ENCODE measurements around the gene CD38. TPM values are rescaled to one million over a fixed set of nuclear protein-coding genes. Genes with fewer than 3 reads are reported as not detected.

Gene CD38
- total and polyA plus RNA-seq, 2 experiments from 2014 or later = 0.13 to 1.1 TPM

- Histone ChIP-seq H3K9me2 (replicated peaks; ENCODE audit: insufficient read depth) (no peaks in the 10 kb centered on the region), H4K20me1 (ENCODE audit: insufficient read depth, poor library complexity, severe bottlenecking) (no peaks in the 10 kb centered on the region), H3K9me3 (ENCODE audit: low read depth) (no peaks in the 10 kb centered on the region), H3K27ac (no peak overlapping the region), H2AFZ (no peak overlapping the region), H3K4me2 (no peak overlapping the region), H3K79me2 (no peaks in the 10 kb centered on the region), H3K4me1 (ENCODE audit: insufficient read depth) (no peaks in the 10 kb centered on the region), H3K4me3 (no peak overlapping the region), H3K36me3 (replicated peaks; ENCODE audit: insufficient read depth, low read depth) (no peaks in the 10 kb centered on the region), H3K27me3 (no peaks in the 10 kb centered on the region)
- WGBS (ENCODE audit: low lambda C conversion rate, missing lambda C conversion rate) = 81% methylated on average over 10 of the region's 10 CpGs
- TF ChIP-seq CTCF (IDR thresholded peaks at IDR 0.05; ENCODE audit: poor library complexity) = no peak
- TF ChIP-seq EZH2phosphoT487 (IDR thresholded peaks at IDR 0.05; ENCODE audit: low read depth, severe bottlenecking, unreplicated experiment) = no peak
- TF ChIP-seq EZH2 (IDR thresholded peaks at IDR 0.05; ENCODE audit: borderline replicate concordance) = no peak
- no peak for DNase-seq (ENCODE audit: low spot score)
These were observed 70.2 kb downstream of the CD38 start for GRCh38 chr4:15848191-15848842.

GRCh38 chr4:15851969-15852368 lies 73.8 kb downstream of the CD38 start:
- Histone ChIP-seq H3K9me3 (ENCODE audit: low read depth) (no peaks in the 10 kb centered on the region), H3K79me2 (no peaks in the 10 kb centered on the region), H3K4me1 (ENCODE audit: insufficient read depth) (no peaks in the 10 kb centered on the region), H3K36me3 (replicated peaks; ENCODE audit: insufficient read depth, low read depth) (no peaks in the 10 kb centered on the region), H3K27me3 (no peaks in the 10 kb centered on the region), H3K4me3 (no peak overlapping the region), H2AFZ (no peak overlapping the region), H3K4me2 (no peak overlapping the region), H4K20me1 (ENCODE audit: insufficient read depth, poor library complexity, severe bottlenecking) (no peaks in the 10 kb centered on the region), H3K27ac (no peak overlapping the region), H3K9me2 (replicated peaks; ENCODE audit: insufficient read depth) (no peaks in the 10 kb centered on the region)
- WGBS (ENCODE audit: low lambda C conversion rate, missing lambda C conversion rate) = 90% methylated on average over 6 of the region's 6 CpGs
- TF ChIP-seq EZH2 (IDR thresholded peaks at IDR 0.05; ENCODE audit: borderline replicate concordance) = no peak
- no peak for TF ChIP-seq CTCF (IDR thresholded peaks at IDR 0.05; ENCODE audit: poor library complexity)
- no peak for TF ChIP-seq EZH2phosphoT487 (IDR thresholded peaks at IDR 0.05; ENCODE audit: low read depth, severe bottlenecking, unreplicated experiment)
- DNase-seq (ENCODE audit: low spot score) = no peak

GRCh38 chr4:15852524-15852923 lies 74.4 kb downstream of the CD38 start:
- TF ChIP-seq EZH2phosphoT487 (IDR thresholded peaks at IDR 0.05; ENCODE audit: low read depth, severe bottlenecking, unreplicated experiment) = no peak
- no peak for TF ChIP-seq CTCF (IDR thresholded peaks at IDR 0.05; ENCODE audit: poor library complexity)
- no peak for TF ChIP-seq EZH2 (IDR thresholded peaks at IDR 0.05; ENCODE audit: borderline replicate concordance)
- H3K4me1 ChIP-seq (ENCODE audit: insufficient read depth) = no peaks in the 10 kb centered on the region
- H3K79me2 ChIP-seq = no peaks in the 10 kb centered on the region
- no peaks in the 10 kb centered on the region for H3K36me3 ChIP-seq (replicated peaks; ENCODE audit: insufficient read depth, low read depth)
- H3K9me3 ChIP-seq (ENCODE audit: low read depth) = no peaks in the 10 kb centered on the region
- 90% methylated on average over 8 of the region's 9 CpGs for whole genome bisulfite sequencing (ENCODE audit: low lambda C conversion rate, missing lambda C conversion rate)
- no peak for DNase-seq (ENCODE audit: low spot score)
- no peak overlapping the region for H3K4me3 ChIP-seq
- no peak overlapping the region for H2AFZ ChIP-seq
- no peaks in the 10 kb centered on the region for H3K9me2 ChIP-seq (replicated peaks; ENCODE audit: insufficient read depth)
- no peak overlapping the region for H3K27ac ChIP-seq
- H4K20me1 ChIP-seq (ENCODE audit: insufficient read depth, poor library complexity, severe bottlenecking) = no peaks in the 10 kb centered on the region
- no peaks in the 10 kb centered on the region for H3K27me3 ChIP-seq
- H3K4me2 ChIP-seq = no peak overlapping the region
